ENCODE results near the gene FCRLA.
"Not testable (repeated sequence)": the region's sequence is repeated elsewhere in the genome, so short reads cannot be mapped to it uniquely, and the experiment has no call there.

Gene FCRLA

GRCh38 chr1:161706482-161707347 lies at the start of gene FCRLA:
TSS of gene FCRLA (plus strand) at chr1:161707229. CDS start at chr1:161707265, 36 bp downstream.
- DNase-seq, result no peak

GRCh38 chr1:161658524-161658923 lies 48.5 kb upstream of the FCRLA start:
- not testable (repeated sequence) for DNase-seq

GRCh38 chr1:161661660-161662311 lies 45.2 kb upstream of the FCRLA start:
- DNase-seq, result not testable (repeated sequence)

- DNase-seq, result not testable (repeated sequence)
Observed at GRCh38 chr1:161662684-161663339, 44.2 kb upstream of the FCRLA start, which contains the start of gene FCGR2B. TSS of gene FCGR2B (plus strand) at chr1:161663143. CDS start at chr1:161663242, 99 bp downstream.

GRCh38 chr1:161663569-161663968 lies 43.5 kb upstream of the FCRLA start:
- DNase-seq, result not testable (repeated sequence)

- not testable (repeated sequence) for DNase-seq
Observed at GRCh38 chr1:161664689-161665088, 42.3 kb upstream of the FCRLA start.

- not testable (repeated sequence) for DNase-seq
Observed at GRCh38 chr1:161671045-161672020, 35.7 kb upstream of the FCRLA start.

- DNase-seq, result not testable (repeated sequence)
Observed at GRCh38 chr1:161673437-161673836, 33.6 kb upstream of the FCRLA start.

GRCh38 chr1:161674447-161674846 lies 32.6 kb upstream of the FCRLA start:
- not testable (repeated sequence) for DNase-seq

GRCh38 chr1:161674908-161675307 lies 32.1 kb upstream of the FCRLA start:
- not testable (repeated sequence) for DNase-seq

- DNase-seq, result no peak
Observed at GRCh38 chr1:161676441-161676840, 30.6 kb upstream of the FCRLA start.

GRCh38 chr1:161676958-161677689 lies 29.9 kb upstream of the FCRLA start:
- no peak for DNase-seq

GRCh38 chr1:161678500-161678899 lies 28.5 kb upstream of the FCRLA start:
- no peak for DNase-seq

GRCh38 chr1:161681879-161682278 lies 25.1 kb upstream of the FCRLA start:
- DNase-seq, result no peak

GRCh38 chr1:161688946-161689345 lies 18.1 kb upstream of the FCRLA start:
- DNase-seq, result no peak

GRCh38 chr1:161691846-161692245 lies 15.2 kb upstream of the FCRLA start:
- DNase-seq, result no peak

- DNase-seq, result not testable (repeated sequence)
Observed at GRCh38 chr1:161693020-161693712, 13.9 kb upstream of the FCRLA start.

GRCh38 chr1:161698302-161698701 lies 8.7 kb upstream of the FCRLA start:
- not testable (repeated sequence) for DNase-seq

- no peak for DNase-seq
Observed at GRCh38 chr1:161702250-161702649, 4.8 kb upstream of the FCRLA start.

- no peak for DNase-seq
Observed at GRCh38 chr1:161705537-161705936, 1.5 kb upstream of the FCRLA start.

GRCh38 chr1:161706113-161706481 lies 932 bp upstream of the FCRLA start:
- DNase-seq, result no peak

Data from activated CD8-positive, alpha-beta memory T cell treated with anti-CD3 and anti-CD28 coated beads, Interleukin-2, amount 50 U/mL, for 4 hours (primary cell).